NK-92 (cell line): ENCODE results near the gene MKRN2.
"Not testable (repeated sequence)": the region's sequence is repeated elsewhere in the genome, so short reads cannot be mapped to it uniquely, and the experiment has no call there.

Experiments used
- DNase-seq: peaks from one replicate; lab custom pipeline; 2025; ENCODE audit not compliant: unreplicated experiment; lab: John Stamatoyannopoulos, UW

Gene MKRN2

GRCh38 chr3:12585181-12585580 is 28.3 kb downstream of the MKRN2 start:
- DNase-seq, result no peak

DNA sequence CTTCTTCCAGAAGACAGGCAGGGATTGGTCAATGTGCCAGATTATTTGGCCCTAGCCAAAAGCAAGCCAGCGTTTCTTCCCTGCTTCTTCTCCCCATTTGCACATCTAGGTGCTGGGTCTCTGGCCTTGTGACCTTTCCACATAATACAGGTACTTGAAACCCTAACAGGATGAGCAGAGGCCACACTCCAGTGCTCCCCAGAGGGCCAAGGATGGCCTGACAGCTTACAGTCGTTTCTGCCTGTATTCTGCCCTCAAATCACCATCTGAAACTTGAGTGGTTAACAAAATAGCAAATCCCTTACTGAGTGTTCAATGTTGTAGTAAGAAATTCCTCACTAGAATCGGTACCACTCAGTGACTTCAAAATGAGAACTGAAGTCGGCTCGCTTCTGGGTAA is 29.1 kb downstream of the MKRN2 start:
- no peak for DNase-seq

DNA sequence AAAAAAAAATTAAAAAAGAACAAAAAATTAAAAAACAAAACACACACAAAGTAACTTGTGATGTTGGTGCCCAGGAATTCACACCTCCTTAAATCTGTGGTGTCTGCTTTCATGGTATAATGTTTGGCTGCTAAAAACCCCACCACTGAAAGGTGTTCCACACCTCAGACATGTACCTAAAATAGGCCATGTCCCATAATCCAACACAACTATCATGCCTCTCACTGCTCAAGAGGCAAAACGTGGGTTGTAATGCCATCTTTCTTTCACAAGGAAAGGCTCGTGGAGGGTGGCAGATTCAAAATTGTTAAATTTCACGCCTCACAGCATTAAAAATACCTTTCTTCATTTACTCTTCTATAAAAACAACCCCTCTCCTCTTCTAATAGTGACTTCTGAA is 29.5 kb downstream of the MKRN2 start:
- DNase-seq, result no peak

GRCh38 chr3:12588039-12589009 is 31.4 kb downstream of the MKRN2 start:
- DNase-seq, result no peak

DNA sequence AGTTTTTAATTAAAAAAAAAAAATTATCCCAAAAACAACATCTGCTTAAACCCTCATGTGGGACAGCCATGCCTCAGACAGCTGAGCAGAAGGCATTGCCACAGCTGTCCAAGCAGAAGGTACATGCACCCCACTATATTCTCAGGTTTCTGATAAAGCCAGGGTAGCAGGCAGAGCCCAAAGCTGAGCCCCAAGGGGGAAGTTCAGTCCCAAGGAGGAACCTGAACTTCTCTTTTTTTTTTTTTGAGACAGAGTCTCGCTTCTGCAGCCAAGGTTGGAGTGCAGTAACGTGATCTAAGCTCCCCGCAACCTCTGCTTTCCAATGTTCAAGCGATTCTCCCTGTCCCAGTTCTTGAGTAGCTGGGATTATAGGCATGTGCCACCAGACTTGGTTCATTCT is 33.2 kb downstream of the MKRN2 start:
- DNase-seq, result no peak

GRCh38 chr3:12591456-12591855 is 34.6 kb downstream of the MKRN2 start:
- DNase-seq, result no peak

- no peak for DNase-seq
These were observed 35.3 kb downstream of the MKRN2 start for GRCh38 chr3:12591997-12592715.

DNA sequence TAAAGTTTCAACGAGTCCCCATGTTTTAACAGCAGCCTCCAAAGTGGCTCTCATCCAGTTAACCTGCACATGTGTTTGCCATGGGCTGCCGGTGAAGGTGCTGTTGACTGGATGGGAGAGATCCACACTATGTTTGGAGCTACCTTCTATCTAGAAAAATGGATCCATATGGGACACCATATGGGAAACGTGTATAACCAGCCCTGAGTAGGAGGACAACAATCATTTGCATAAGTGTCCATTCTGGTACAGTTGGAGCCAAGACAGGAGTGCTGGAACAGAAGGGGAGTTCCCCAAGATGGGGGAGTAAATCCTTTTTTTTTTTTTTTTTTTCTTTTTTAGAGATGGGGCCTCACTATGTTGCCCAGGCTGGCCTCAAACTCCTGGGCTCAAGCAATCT is 36.6 kb downstream of the MKRN2 start:
- DNase-seq, result no peak

DNA sequence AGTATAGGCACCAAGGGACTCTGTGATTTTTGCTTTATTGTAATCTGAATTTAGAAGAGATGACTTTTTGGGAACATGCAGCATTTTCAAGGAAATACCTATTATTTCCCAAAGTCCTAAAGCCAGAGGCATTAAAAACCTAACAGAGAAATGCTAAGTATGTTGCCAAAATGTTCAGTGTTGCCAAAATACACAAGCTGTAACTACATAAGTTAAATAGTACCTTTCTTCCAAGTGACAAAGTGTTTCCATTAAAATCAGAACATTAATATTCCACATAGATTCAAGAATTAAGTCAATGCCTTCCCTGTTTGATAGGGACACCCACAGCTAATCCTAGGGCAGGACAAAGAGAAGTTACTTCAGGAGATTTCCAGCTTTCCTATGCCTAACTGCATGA is 42.0 kb downstream of the MKRN2 start:
- DNase-seq, result no peak

DNA sequence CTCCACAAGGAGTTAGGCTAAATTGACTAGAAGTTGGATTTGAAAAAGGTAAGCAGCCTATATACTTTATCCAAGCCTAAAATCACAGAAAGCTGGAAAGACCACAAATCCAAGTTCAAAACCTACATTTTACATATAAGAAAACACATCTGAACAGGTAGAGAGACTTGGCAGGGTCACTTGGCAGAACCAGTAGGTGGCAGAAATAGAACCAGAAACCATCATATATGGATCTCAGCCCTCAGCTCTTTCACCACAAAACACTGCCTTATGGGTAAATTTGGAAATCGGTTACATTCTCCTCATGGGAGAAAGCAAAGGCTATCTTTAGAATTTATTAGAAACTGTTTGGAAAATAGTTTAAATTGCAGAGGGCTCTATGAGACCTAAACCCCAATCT is 44.2 kb downstream of the MKRN2 start:
- no peak for DNase-seq

DNA sequence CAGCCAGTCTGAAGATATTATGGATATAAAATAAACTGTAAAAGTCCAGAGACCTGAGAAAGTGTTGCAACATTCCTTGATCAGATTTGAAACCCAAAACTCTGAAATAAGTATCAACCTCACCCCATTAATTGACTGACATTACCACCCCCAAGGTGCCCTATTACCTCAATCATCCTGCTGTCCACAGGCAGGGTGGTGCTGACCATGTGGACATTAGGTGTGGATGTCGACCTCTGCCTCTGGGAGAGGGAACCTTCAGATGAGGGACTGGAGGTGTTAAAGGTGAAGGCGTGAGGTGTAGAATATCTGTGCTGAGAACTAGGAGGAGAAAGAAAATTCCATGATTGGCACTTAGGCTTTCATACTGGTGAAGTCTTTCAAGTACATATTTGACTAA is 47.1 kb downstream of the MKRN2 start:
- no peak for DNase-seq

GRCh38 chr3:12608376-12608775 is 51.5 kb downstream of the MKRN2 start:
- no peak for DNase-seq

- no peak for DNase-seq
These were observed 54.2 kb downstream of the MKRN2 start for GRCh38 chr3:12611117-12611516.

DNA sequence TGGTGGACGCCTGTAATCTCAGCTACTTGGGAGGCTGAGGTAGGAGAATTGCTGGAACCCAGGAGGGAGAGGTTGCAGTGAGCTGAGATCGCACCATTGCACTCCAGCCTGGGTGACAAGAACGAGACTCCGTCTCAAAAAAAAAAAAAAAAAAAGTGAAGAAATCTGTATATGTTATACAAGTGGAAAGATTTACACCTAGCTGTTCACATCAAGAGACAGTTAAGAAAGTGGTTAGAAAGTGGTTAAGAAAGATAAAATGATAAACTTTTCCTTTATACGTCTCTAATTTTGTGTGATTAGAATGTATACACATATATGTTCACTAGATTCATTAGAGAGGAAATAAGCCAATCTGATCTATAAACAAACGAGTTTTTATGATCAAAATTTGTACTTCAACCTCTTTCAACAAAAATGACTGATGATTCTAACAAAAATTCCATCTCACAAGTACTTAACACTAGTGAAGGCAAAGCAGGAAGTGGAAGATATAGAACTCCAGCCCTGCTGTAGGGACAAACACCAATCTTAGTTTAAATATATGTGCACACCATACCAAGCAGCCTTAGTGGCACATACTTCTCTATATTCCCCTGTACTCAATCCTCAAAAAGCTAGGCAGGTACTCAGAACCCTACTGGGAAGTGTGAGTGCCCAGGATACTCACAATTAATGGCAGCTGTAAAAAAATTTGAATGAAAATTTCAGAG is 55.8 kb downstream of the MKRN2 start:
- DNase-seq, result no peak

GRCh38 chr3:12613250-12613649 is 56.4 kb downstream of the MKRN2 start:
- no peak for DNase-seq

DNA sequence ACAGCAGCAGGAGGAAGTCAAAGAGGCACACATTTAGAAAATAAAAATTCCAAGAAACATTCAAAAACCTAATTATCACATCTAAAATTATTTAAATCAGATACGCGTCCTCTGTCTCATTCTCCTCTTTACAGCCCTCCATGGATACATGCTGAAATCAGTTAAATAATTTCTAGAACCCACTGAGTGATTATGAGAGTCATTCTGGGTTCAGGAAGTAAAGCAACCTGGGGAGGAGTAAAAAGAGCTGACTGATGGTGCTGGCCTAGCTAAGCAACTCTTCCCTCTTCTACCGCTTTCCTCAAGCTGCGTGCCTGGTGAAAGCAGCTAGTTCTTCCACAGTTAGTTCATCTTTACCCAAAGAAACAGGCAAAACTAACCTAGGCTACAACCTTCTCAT is 58.4 kb downstream of the MKRN2 start:
- no peak for DNase-seq

DNA sequence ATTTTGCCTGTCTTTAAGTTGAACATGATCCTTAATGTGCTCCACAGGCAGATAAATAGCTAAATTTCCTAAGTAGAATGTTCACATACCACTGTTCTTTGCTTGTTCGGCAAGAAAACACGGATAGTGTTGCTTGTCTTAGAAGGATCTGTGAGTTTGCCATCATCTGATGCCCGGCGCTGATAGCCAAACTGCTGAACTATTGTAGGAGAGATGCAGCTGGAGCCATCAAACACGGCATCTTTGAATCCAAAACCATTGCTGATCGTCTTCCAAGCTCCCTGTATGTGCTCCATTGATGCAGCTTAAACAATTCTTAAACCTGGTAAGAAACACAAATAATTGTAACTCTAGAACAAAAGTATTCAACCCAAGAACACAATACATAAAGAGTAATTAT is 61.5 kb downstream of the MKRN2 start:
- no peak for DNase-seq

GRCh38 chr3:12620305-12620704 is 63.4 kb downstream of the MKRN2 start:
- DNase-seq, result no peak

DNA sequence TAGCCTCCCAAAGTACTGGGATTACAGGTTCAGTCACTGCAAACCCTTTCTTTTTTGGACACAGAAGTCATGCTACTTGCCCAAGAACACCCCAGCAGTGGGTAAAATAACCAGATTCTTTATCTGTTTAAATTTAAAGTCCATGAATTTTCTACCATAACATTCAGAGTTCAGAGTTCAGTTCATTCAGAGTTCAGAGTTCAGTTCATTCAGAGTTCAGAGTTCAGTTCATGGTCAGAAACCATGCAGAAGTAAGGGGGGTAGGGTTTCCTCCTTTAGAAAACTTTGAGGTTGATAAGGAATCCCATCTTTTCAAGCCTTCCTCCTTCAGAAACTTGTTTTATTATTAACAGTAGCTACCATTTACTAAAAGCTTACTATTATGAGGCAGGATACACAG is 63.8 kb downstream of the MKRN2 start:
- DNase-seq, result no peak

- DNase-seq, result no peak
These were observed 65.4 kb downstream of the MKRN2 start for GRCh38 chr3:12622335-12622734.

- no peak for DNase-seq
These were observed 67.2 kb downstream of the MKRN2 start for GRCh38 chr3:12624056-12624455.

DNA sequence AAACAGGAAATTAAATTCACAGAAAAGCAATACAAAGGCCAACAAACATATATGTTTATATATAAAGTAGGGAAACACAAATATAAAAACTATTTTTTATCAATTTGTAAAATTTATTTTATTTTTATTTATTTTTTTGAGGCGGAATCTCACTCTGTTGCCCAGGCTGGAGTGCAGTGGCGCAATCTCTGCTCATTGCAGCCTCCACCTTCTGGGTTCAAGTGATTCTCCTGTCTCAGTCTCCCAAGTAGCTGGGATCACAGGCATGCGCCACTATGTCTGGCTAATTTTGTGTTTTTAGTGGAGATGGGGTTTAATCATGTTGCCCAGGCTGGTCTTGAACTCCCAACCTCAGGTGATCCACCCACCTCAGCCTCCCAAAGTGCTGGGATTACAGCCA is 68.1 kb downstream of the MKRN2 start:
- DNase-seq, result not testable (repeated sequence)
